Activated CD4-positive, alpha-beta T cell treated with anti-CD3 and anti-CD28 coated beads for 1 hour (primary cell): ENCODE data around the gene TSPAN18.
A peak's percentile ranks its signal among the peaks of the same experiment; 100 is the strongest.

ENCODE experiments used
- DNase-seq: peaks from one replicate; pipeline ENCODE4 v3.0.0-alpha.2; 2020

Gene TSPAN18

GRCh38 chr11:44872556-44872955 is 145.8 kb downstream of the TSPAN18 start:
- no peak for DNase-seq

DNA sequence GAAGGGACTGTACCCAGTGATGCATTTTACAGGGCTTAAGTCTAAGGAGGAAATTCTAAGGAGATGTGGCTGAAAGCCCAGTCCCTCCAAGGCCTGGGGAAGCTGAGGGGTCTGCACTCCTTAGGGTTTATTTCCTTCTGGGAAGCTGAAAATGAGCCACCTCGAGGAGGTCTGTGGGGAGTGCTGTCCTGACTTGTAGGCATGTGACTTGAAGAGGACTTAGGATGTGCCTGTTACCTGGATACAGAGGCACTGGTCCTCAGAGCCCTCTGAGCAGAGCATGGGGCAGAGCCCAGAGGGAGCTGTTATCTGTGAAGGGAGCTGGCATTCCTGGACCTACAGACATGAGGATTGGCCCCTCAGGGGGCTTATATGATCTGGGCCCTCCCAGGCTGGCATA is 146.8 kb downstream of the TSPAN18 start:
- no peak for DNase-seq

- no peak for DNase-seq
Observed at GRCh38 chr11:44874284-44874683, 147.5 kb downstream of the TSPAN18 start.

DNA sequence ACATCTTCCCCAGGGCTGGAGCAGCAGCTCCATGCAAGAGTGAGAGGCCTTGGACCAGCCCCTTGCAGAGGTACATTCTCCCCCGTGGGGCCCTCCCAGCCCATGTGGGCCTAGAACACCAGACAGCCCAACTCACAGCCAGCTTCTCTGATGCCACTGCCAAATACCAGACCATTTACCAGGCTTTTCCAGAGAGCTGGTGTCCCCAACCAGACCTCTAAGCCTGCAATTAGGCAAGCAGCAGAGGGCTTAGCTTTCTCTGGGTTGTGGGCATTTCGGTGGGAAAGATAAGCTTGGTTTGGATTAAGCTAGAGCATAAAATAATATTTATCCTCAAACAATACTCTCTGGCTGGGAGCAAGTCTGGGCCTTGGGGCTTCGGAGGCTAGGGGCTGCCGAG is 148.3 kb downstream of the TSPAN18 start:
- DNase-seq, result no peak

DNA sequence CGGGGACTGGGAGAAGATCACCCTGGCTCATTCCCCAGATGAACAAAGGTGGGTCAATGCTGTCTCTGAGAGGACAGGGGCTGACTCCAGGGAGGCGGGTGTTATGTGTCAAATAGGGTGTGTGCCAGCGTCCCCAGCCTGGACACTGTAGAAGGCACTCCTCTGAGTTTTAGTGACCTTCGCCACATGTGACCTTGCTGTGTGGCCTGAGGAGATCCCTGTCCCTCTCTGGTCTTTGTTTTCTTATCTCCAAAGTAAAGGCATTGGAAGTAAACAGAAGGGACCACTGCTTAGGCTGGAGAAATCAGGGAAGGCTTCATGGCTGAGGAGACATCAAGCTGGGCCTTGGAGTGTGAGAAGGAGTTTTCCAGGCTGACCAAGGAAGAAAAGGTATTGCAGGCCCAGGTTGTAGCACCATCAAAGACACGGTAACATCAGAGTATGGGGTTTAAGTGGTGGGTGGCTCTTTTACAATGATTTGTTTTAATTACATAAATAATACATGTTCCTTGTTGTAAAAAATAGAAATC is 149.5 kb downstream of the TSPAN18 start:
- no peak for DNase-seq

- DNase-seq, result no peak
Observed at GRCh38 chr11:44876906-44877305, 150.1 kb downstream of the TSPAN18 start.

- DNase-seq, result no peak
Observed at GRCh38 chr11:44877571-44878497, 151.1 kb downstream of the TSPAN18 start.

DNA sequence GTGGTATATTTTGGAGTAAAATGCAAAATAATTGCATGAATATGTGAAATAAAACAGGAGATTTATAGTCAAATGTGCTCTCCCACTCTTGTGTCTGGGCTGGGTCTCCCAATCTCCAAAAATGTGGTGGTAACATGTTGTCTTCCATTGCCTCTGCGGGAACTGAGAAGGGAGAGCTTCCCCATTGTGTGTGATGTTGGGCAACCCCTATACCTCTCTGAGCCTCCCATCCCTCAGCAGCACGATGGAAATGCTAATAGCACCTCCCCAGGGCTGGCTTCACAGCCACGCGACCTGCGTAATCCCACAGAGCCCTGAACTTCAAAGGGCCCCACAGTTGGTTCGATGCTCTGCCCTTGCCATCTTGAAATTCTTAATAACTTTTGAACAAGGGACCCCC is 151.9 kb downstream of the TSPAN18 start:
- no peak for DNase-seq

- DNase-seq, result no peak
Observed at GRCh38 chr11:44879432-44879831, 152.7 kb downstream of the TSPAN18 start.

GRCh38 chr11:44880511-44880910 is 153.7 kb downstream of the TSPAN18 start:
- no peak for DNase-seq

GRCh38 chr11:44880953-44881352 is 154.2 kb downstream of the TSPAN18 start:
- DNase-seq, result no peak

- no peak for DNase-seq
Observed at GRCh38 chr11:44883277-44883676, 156.5 kb downstream of the TSPAN18 start.

DNA sequence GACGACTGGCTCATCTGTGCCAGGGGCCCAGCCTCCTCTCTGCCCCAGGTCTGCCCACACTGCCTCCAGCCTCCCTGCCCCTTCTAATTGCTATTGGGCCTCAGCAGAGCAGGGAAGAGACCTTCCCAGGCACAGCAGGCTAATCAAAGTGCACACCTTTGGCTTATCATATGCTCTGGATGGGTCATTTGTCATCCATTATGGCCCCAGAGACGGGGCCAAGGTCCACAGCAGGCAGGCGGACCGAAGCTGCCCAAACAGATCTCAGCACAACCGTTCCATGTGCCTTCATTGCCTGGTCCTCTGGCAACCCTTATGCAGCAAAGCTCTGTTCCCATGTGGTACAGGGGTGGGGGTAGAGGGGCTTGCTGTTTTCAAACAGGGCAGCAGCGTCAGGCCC is 157.3 kb downstream of the TSPAN18 start:
- DNase-seq, result no peak

DNA sequence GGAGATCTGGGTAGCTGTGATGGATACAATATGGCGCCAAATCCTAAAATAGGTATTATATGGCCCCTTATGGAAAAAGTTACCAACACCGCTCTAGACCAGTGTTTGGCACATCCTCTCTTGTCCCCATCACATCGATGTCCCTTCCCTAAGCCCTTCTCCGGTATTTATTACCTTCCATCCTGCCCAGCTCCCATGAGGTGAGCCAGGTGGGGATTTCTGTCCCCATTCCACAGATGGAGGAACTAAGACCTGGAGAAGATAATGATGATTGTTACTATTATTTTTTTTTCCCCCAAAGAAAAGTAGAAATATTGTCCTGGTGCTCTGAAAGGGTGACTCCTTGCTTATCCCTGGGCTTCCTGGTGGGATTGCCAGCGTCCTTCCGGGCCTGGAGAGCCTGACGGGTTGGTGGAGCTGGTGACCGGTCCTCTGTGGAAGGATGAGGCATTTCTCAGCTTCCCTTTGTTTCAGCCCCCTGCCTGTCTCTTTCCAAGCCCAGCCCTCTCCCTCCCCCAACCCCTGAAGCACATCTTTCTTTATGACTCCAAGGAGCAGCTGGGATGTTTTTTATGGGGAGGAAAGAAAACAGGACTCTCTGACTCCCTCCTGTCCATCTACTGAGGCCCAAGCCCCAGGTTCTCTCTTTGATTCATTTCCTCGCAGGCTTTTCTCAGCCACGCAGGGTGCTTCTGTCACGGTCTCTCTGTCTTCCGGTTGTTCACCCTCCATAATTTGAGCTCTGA is 158.5 kb downstream of the TSPAN18 start:
- no peak for DNase-seq

- no peak for DNase-seq
Observed at GRCh38 chr11:44885919-44886789, 159.4 kb downstream of the TSPAN18 start.

DNA sequence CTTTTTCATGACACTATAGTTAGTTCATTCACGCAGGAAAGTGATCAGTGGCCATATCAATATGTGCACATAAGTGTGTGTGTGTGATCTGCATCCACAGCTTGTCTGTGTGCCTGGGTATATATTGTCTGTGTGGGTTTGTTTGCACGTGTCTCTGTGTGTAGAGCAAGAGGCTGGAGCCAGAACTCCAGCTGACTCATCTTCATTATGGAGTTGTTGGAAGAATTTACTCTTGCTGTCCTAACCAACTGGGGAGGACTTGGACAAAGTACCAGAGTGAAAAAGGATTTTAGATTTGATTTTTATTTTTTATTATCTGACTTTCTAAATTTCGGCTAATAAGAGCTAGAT is 160.0 kb downstream of the TSPAN18 start:
- DNase-seq, result no peak

- no peak for DNase-seq
Observed at GRCh38 chr11:44887636-44888035, 160.9 kb downstream of the TSPAN18 start.

DNA sequence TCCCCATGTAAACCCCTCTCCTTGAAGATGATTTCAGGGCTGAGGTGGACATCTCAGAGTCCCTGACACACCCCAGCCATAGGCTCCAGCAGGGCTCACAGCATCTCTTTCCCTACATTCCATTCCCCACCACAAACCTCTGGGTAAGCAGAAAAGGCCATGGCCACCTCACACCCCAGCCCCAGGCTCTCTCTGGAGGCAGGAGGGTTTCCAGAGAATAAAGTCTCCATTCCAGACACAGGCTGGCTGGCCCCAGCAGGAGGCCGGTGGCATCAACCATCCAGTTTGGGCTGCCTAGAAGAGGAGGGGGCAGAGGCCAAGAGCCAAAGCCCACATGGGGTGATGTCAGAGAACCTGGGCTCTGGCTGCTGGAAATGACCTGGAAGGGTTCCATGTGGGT is 162.5 kb downstream of the TSPAN18 start:
- DNase-seq, result no peak

DNA sequence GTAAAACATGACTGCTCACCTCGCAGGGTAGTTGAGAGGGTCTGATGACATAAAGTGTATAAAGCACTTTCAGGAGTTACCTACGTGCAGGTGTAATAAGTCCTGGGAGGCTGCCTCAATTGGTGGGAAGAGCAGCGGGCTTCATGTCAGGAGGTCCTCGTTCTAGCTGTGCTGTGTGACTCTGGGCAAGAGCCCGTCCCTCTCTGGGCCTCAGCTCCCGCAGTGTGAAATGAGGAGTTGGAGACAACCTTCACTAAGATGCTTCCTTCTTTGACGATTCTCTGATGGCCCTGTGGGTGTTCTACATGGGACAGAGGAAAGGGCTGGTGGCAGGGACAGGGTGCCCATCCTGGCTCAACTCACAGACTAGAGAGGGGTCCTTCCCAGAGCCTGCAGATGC is 166.1 kb downstream of the TSPAN18 start:
- no peak for DNase-seq

DNA sequence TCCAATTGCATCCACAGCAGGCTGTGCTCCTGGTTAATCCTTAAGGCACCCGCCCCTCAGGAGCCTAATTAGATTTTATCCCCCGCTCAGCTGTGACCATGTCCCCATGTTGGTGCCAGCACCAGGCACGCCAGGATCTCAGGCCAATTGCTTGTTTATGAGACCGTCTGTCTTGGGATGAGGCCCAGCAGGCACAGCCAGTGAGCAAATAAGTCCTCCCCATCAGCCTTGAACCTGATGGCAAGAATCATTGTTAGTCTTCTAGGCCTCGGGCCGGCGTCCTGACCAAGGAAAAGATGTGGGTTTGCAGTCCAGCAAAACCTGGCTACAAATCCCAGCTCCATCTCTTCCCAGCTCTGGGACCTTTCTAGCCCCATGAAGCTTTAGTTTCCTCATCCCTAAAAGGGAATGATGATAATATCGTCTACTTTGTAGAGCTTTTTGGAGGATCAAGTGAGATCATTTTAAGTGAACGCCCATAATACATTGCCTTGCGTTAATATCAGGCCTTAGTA is 166.6 kb downstream of the TSPAN18 start:
- DNase-seq, result no peak

DNA sequence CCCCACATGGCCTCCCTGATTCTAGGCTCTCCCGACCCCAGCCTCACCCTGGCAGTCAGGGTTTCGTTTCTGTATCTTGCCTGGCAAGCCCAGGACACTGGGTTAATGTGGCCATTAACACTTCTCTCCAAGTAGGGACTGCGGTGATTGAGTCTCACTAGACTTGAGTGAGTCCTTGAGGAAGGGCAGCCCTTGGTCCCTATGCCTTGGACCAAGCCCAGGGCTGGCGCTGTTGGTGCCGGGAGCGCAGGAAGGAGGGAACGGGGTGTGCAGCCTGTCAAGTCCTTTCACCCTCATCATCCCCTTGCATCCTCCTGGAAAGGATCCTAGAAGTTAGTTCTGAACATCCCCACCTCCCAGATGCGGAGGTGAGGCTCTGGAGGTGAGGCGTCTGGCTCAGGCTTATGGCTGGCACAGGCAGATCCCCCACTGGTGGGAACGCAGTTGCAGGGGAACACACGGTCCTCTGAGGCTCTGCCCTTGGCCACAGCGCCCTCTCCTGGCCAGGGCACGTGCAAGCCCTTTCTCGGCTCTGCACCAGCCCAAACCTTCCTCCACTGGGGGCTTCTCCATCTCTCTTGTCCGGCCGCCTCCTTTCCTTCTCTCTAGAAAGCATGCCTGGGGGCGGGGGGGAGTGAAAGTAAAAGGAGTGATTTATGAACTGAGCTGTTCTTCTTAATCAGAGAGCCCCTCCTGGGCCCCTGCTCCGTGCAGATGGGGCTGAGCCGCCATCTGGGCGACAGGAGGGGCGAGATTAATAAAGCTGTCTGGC is 167.3 kb downstream of the TSPAN18 start:
- DNase-seq, result peak; percentile 40

- DNase-seq, result no peak
Observed at GRCh38 chr11:44899959-44900358, 173.2 kb downstream of the TSPAN18 start.
